HG02870 (cell line): ENCODE data around the gene MBNL1.
A peak's percentile ranks its signal among the peaks of the same experiment; 100 is the strongest.

Experiments
- ATAC-seq: cut with Tn5 transposase; IDR thresholded peaks from one replicate; pipeline ENCODE4 v1.9.1; 2021; ENCODE audit warnings: mild to moderate bottlenecking, moderate library complexity; ENCODE audit not compliant: unreplicated experiment

MBNL1 gene

GRCh38 chr3:152466784-152467183, 198.1 kb downstream of the MBNL1 start:
- no peak for ATAC-seq

- ATAC-seq = no peak
Measured at GRCh38 chr3:152469248-152470025, 200.7 kb downstream of the MBNL1 start.

DNA sequence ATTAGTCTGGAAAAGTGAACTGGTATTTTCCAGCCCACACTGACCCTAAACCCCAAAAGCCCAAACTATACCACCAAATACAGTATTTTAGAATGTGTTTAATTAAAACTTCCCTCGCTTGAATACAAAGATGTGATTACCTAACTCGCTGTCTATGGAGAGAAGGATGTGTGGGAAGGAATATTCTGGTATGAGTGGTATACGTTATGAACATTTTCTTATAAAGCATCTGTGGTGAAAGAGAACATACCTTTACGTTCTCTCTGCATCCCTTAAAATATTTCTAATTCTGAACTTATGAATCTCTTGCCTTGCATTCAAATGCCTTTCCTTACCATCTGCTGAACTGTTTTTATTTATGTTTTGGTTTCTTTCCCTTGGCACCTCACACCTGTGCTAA, 201.4 kb downstream of the MBNL1 start:
- no peak for ATAC-seq

- no peak for ATAC-seq
Measured at GRCh38 chr3:152470893-152471292, 202.2 kb downstream of the MBNL1 start.

DNA sequence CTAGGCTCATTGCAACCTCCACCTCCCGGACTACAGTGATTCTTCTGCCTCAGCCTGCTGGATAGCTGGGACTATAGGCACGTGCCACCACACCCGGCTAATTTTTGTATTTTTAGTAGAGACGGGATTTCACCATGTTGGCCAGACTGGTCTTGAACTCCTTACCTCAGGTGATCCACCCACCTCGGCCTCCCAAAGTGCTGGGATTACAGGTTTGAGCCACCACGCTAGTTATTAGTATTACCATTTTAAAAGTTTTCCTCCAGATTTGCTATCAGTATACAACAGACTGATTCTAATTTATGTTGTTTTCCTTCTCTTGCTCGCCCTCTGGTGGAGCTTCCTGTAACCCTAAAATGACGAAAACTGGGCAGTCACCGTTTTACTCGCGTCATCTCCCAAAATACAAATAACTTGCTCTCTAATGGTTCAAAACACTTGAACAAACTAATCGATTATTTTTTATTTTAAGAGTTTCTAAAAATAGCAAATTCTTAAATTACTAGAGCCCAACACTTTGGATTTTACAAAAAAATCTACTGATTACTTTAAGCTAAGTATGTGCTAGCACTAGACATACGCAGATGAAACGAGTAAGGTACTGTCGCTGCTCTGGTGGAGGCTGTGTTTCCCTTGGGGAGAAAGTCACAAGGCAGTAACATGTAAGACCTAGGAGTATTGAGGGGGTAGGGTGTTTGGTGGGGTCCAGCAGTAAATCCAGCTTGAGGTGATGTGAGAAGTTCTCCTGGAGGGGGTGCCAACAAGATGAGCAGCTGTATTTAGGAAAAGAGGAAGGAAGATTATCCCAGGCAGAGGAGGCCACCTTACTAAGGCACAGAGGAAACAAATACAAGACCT, 203.3 kb downstream of the MBNL1 start:
- ATAC-seq = peak; percentile 76

GRCh38 chr3:152472672-152472954, 203.9 kb downstream of the MBNL1 start:
- no peak for ATAC-seq

GRCh38 chr3:152474585-152474984, 205.9 kb downstream of the MBNL1 start:
- ATAC-seq = peak; percentile 51

- ATAC-seq = no peak
Measured at GRCh38 chr3:152477422-152477821, 208.7 kb downstream of the MBNL1 start.

GRCh38 chr3:152480282-152480953, 211.7 kb downstream of the MBNL1 start:
- peak; percentile 95 for ATAC-seq

DNA sequence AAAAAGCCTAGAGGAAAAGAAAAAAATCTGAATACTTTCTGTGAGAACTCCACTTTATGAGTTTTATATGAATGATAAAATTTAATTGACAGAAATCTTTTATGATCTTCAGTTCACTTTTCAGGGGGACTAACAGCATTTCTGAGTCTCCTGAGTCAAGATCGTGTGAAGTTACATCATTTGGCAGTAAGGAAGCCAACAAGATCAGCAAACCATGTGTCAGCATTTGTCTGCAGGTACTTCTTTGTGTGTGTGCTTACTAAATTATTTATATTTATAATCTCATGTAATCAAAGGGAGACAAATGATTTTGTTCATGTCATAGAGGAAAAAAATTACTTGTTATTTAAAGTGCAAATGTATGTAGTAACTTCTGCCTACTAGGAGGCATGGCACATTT, 217.6 kb downstream of the MBNL1 start:
- ATAC-seq = no peak

- no peak for ATAC-seq
Measured at GRCh38 chr3:152488449-152488848, 219.7 kb downstream of the MBNL1 start.

GRCh38 chr3:152491922-152492321, 223.2 kb downstream of the MBNL1 start:
- peak; percentile 79 for ATAC-seq

DNA sequence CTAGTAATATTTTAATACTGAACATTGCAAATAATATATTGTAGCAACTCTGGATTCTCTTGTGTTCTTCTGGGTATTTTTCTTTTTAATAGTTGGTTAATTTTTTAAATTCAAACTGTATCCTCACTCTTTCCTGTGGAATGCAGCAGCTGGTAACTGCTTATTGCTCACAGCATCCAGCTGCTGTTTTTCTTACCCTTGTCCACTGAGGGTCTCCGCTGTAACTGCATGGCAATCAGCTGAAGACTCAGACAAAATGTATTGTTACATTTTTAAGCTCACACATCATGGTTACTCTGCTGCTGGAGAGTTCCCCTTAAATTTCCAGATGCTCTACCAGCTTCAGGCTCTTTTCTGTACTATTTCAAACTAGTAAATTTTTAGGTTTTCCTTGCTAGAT, 227.6 kb downstream of the MBNL1 start:
- ATAC-seq = no peak

- ATAC-seq = peak; percentile 48
Measured at GRCh38 chr3:152496716-152497115, 228.0 kb downstream of the MBNL1 start.

GRCh38 chr3:152497457-152497856, 228.7 kb downstream of the MBNL1 start:
- ATAC-seq = no peak

GRCh38 chr3:152497890-152498289, 229.2 kb downstream of the MBNL1 start:
- no peak for ATAC-seq

GRCh38 chr3:152499791-152500385, 231.2 kb downstream of the MBNL1 start:
- no peak for ATAC-seq

- peak; percentile 99 for ATAC-seq
Measured at GRCh38 chr3:152505926-152506325, 237.2 kb downstream of the MBNL1 start.

DNA sequence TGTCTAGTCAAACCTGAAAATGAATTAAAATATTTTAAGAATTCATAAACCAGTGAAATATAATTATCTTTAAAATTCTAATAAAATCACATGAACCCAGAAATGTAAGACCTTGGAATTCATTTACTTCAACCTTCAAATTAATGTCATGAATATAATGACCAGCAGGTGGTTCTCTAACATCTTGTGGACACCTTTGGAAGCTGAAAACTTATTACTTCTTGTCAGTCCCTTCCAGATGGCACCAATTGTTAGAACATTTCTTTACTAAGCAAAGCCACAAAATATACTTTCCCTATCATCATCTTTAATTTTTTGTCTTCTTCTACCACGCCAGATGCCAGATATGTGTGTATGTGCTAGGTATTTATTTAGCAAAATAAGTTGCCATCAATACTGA, 240.0 kb downstream of the MBNL1 start:
- ATAC-seq = no peak

DNA sequence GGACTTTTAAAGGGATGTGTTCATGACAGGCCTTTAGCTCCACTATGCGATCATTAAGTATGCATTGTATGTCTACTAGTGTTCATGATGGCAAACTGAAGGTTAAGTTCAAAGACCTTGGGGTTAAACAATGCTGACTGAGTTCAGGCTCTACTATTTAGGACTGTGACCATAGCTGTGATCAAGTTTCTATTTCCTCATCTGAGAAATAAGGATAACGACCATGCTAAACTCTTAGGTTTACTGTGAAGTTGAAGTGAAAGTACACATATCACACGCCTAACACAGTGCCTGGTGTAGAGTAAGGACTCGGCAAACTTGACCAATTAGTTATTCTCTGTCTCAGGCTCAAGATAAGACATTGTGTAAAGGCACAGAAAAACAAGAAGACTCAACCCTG, 243.2 kb downstream of the MBNL1 start:
- peak; percentile 91 for ATAC-seq

DNA sequence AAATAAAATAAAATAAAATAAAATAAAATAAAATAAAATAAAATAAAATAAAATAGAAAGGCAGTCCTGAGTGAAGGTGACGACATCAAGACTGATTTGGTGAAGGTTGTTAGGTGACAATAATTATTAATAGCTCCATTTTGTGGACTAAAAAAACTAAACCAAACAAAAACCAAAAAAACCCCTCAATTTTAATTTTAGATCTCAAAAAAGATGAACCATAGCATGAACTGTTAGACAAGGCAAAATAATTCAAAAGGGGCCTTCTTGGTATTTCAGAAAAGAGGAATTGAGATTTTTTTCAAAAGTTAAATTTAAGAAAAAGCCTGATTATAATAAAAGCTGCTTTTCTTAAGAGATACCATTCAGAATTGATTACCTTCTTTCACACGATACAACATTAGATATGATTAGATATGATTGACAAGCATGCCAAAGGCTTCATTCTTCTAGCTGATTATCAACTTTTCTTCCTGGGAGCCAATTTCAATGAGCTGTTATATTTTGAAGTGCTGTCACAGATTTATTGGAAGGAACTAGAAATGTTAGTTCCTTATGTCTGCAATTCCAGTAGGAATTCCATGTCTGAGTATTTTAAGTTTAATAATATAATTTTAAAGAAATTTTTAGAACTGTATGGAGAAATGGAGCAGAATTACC, 244.7 kb downstream of the MBNL1 start:
- no peak for ATAC-seq
